NCI-H774 (cell line): ENCODE data around the gene SLC38A3.
"Not testable (repeated sequence)": the region's sequence is repeated elsewhere in the genome, so short reads cannot be mapped to it uniquely, and the experiment has no call there.

Experiments
- DNase-seq: peaks from one replicate; lab custom pipeline; 2025; lab: John Stamatoyannopoulos, UW

Gene SLC38A3

DNA sequence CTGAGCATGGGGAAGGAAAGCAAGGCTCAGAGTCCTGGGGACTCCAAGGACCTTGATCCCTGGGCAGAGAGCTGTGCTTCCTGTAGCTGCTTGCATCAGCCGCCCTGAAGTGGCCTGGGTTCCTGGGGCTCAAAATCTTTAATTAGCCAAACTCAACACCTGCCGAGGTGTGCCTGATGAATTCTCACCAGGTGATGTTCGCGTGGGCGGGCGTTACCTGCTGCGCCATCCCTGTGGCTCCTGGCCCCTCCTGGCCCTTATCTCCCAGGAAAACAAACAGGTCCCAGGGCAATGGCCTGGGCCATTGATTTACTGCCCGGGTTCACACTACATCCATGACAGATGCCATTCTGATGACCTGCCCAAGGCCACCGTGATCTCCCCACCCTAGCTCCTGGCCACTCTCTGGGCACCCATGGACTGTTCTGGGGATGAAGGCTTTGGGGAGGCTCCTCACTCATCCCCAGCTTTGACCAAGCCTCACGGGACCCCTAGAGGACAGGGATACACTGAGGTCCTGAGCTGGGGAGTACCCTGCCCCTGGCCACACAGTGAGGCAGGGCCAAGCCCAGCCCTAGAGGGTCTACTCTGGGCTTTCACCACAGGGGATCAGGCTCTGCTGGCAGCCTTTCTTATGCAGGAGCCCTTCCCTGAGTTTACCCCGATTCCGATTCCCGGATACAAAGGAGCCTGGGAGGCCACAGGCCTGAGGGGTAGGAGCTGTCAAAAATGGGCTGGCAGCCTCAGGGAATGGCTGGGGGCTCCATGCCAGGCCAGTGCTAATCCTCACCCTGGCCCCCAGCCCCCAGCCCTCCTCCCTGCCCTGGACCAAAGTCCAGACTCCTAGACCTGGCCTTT is 5.7 kb downstream of the SLC38A3 start:
- no peak for DNase-seq

DNA sequence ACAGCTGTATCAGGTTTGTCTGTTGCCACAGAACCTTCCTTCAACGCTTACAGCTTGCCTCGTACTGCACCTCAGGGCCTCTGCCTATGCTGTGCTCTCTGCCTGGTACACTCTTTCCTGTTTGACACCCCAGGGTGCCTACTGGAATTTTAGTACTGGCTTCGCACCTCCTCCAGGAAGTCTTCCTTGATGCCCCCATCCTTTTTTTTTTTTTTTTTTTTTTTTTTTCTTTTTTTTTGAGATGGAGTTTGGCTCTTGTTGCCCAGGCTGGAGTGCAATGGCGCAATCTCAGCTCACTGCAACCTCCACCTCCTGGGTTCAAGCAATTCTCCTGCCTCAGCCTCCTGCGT is 6.3 kb downstream of the SLC38A3 start:
- not testable (repeated sequence) for DNase-seq

DNA sequence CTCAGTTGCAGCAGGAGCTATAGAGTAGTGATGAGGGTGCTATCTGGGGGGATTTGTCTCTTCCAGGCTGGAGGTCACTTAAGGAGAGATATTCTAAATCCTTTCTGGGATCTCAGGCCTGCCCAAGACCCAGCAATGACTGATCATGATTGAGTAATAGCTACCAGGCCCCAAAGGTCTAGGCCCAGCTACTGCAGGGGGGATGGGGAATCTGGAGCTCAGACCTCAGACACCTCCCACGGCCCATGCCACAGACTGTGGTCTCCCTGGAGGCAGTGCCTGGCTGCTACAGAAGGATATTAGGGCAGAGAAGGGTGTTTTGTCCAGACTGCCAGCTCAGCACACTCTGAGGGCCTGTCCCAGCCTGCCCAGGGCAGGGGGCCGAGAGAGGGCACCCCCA is 6.9 kb downstream of the SLC38A3 start:
- DNase-seq, result no peak

DNA sequence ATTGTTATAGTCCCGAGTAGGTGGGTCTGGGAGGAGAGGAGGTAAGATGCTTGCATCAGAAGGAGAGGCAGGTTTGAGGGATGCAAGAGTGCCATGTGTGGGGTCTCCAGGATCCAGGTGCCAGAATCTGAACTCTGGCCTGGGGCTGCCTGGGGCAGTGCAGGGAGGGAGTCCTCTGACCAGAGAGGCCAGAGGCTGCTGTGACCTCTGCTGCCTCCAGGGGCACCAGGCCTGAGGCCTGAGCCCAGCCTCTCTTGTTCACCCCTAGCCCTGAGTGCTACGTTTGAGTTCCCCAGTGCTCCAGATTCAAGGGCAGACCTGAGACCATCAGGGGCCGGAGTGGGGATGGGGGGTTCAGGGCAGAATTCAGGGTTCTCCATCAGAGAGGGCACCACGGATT is 7.4 kb downstream of the SLC38A3 start:
- DNase-seq, result no peak

DNA sequence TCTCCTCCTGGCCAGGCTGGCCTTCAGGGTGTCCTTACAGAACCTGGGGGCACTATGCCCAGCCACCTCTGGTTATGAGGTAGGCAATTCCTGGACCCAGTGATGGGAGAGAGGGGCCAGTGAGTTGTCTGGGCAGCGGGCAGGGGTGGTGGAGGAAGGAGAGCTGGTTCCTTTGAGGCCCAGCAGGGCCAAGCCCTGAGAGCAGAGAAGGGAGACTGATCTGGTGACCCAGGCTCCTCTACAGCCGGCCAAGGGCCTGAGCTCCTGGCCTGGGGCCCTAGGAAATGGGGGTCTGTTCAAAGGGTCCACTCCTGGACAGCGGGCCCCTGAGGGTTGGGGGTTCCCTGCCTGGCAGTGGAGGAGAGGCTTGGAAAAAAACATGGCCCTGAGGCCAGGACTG is 7.9 kb downstream of the SLC38A3 start:
- no peak for DNase-seq

DNA sequence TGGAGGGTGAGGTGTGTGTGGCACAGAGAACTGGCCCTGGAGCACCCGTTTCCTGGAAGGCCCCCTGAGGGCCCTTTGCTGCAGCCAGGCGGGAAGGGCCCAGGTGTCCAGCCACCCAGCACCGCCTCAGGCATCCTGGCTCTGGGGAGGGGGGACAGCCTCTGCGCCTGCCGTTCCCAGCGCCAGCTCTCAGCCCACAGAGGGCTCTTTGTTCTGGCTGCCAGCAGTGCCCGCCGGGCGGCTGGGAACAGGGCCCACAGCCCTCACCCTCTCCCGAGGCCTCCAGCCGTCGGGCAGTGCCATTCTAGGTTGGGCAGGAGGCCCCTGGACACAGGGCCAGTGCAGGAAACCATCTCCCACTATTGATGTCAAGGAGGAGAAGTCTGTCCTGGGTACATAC is 8.3 kb downstream of the SLC38A3 start:
- DNase-seq, result no peak

DNA sequence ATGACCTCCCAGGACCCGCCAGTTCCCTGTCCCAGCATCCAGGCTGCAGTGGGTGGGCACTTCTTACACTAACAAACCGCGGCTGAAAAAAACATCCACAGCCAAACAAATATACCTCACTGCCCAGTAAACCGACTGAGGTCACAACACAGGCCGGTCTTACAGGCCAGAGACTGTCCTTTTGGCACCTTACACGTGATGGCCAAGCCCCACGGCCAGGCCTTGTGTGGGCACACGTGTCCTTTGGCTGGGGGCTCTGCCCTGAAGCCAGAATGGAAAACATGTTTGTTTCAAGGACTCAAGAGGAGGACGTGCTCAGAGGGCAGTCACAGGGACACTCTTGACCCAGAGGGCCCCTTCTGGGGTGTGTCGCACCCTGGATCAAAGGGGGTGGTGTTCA is 9.8 kb downstream of the SLC38A3 start:
- no peak for DNase-seq

DNA sequence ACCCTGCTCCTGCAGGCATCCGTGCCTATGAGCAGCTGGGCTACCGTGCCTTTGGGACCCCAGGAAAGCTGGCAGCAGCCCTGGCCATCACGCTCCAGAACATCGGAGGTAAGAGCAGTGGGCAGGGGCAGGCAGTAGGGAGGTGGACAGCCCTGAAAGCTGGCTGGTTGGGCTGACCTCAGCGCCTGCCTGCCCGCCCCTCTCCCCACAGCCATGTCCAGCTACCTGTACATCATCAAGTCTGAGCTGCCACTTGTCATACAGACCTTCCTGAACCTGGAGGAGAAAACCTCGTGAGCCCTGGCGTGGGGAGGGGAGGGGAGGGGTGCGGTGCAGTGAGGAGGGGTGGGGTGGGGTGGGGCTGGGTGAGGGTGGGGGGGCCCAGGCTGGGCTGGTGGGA is 10.5 kb downstream of the SLC38A3 start:
- no peak for DNase-seq

DNA sequence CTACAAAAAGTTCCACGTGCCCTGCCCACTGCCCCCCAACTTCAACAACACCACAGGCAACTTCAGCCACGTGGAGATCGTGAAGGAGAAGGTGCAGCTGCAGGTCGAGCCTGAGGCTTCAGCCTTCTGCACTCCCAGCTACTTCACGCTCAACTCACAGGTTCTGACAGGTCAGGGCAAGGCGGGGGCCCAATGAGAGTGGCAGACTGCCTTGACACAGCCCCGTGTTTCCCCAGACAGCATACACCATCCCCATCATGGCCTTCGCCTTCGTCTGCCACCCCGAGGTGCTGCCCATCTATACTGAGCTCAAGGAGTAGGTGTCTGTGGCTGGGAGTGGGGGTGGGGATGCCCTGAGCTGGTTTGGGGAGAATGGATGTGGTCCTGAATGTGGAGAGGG is 12.6 kb downstream of the SLC38A3 start:
- DNase-seq, result no peak

DNA sequence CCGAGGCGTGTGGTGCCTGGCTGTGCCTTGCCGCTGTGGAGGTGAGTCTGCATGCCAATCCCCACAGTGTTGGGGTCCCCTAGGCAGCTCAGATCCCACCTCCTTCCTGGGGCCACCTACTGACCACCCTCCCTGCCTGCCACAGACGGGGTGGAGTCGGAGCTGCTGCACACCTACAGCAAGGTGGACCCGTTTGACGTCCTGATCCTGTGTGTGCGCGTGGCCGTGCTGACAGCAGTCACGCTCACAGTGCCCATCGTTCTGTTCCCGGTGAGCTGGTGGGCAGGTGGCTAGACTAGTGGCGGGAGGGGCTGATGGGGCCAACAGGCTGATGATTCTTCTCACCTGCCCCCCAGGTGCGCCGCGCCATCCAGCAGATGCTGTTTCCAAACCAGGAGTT is 13.4 kb downstream of the SLC38A3 start:
- DNase-seq, result no peak

DNA sequence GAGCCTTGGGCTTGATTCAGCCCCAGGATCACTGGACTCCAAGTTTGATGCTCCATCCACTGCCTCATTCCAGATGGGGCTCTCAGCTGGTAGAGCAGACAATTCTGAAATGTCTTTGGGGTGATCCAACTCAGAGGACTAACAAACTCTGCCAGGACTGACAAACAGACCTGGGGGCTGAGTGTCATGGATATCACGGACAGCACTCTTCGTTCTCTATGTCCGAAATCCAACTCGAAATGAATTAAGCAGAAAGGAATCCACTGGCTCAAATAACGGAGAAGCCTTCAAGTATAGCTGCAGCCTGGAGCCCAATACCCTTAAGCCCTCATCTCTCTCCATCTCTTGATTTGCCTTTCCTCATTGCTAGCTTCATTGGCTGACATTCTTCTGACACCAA is 14.2 kb downstream of the SLC38A3 start:
- DNase-seq, result no peak

DNA sequence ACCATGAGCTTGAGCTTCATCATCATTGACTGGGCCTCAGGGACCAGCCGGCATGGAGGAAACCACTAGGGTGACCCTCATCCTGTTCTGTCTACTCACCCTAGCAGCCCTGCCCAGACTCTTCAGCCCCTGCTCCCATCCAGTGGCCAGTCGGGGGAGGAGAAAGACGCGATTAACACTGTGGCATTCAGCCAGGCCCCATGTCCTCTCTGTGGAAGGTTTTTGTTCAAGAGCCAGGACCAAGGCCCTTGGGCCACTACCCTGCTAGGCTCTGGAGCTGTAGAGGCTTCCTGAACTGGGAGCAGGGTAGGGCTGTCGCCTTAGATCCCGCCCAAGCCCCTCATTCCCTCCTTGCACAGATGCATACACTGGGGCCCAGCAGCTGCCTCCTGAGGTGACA is 15.0 kb downstream of the SLC38A3 start:
- no peak for DNase-seq

DNA sequence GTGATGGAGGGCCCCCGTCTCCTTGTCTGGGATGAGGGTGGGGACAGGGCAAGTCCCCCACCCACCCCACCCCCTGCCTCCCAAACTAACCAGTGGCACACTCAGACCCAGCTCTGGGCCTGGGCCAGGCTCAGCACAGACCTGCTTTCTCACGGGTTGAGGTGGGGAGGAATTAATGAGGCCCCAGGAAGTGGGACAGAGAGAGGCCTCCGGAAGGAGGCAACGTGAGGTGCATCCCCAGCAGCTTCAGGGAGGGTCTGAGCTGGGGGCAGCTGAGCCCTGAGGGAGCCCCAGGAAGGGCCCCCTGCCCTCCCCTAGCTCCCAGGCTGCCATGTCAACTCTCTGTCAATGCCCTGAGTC is 16.0 kb downstream of the SLC38A3 start:
- no peak for DNase-seq

DNA sequence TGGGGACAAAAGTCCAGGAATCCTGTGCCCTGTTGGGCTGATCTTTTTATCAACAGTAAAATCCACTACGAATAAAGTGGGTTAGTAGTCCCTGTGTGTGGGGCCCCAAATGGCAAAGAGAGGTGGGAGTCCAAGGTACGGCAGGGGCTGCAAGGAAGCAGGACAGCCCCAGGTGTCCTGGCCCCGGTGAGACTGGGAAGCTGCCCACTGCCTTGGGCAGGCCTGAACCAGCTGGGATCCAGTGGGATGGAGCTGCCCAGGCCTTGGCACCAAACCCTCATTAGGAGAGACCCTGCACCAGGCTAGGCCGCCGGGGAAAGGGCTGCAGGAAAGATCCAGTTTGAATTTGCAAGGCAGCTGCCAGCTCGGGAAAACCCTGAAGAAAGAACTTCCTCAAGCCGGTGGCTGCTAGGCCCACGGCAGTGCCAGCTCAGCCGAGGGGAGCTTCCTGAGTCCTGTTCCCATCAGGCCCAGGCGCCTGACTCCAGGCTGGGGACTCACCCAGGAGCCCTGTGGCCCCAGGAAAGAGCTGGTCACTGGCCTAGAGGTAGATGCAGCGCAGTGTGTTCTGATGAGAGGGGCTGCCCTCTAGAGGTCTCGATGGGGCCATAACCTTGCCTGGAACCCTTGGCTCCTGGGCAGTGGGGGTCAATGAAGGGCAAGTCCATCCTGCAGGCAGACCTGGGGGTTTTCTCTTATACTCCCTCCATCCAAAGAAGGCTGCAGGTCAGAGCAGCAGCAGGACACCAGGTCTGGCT is 16.5 kb downstream of the SLC38A3 start:
- DNase-seq, result no peak

DNA sequence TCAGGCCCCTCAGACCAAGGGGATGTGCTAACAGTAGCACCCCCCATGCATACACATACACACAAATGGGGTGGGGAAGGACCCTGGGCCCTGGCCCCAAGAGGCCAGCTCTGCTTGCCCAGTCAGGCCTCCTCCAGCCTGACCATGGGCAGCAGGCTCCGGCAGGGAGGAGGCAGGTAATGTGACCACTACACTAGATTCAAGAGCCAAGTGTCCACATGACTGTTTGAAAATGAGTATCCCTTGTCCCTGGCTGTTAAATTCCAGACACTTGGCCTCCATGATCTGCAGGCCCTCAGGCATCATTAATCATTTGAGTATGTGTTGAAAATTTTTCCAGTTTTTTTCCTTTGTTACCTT is 17.1 kb downstream of the SLC38A3 start:
- no peak for DNase-seq

DNA sequence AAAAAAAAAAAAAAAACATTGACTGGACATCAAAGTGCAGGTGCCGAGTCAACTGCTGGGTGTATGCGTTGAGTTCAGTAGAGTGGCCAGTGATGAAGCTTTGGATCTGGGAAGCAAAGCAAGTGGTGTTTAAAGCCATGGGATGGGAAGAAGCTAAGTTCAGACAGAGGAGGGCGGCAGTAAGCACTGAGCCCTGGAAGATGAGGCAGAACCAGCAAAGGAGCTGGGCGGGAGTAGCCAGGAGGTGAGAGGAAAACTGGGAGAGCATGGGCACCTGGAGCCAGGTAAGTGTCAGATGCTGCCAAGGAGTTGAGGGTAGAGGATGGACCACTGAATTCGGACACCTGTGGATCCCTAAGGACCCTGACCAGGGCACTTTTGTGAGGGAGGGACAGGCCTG is 19.6 kb downstream of the SLC38A3 start:
- no peak for DNase-seq

DNA sequence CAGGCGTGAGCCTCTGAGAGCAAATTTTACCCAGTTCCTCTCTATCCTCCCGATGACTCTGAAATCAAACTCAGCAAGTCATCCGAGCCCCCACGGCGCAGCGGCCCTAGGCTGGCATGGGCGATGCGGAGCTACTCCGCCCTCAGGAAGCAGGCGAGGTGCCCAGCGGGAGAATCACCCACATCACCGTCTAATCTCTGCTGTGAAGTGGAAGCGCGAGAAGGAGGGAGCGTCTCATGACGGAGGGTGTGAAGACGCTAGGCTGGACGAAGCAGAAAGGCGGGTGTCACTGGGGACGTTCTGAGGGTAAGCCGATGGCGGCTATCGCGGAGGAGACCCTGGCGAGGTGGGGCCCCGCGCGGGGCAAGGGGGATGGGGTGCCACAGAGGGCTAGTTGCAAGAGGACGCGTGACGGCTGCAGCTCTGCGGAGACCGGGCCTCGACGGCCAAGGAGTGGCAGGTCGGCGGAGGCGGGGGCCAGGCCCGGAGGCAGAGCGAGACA is 21.9 kb downstream of the SLC38A3 start:
- DNase-seq, result no peak

DNA sequence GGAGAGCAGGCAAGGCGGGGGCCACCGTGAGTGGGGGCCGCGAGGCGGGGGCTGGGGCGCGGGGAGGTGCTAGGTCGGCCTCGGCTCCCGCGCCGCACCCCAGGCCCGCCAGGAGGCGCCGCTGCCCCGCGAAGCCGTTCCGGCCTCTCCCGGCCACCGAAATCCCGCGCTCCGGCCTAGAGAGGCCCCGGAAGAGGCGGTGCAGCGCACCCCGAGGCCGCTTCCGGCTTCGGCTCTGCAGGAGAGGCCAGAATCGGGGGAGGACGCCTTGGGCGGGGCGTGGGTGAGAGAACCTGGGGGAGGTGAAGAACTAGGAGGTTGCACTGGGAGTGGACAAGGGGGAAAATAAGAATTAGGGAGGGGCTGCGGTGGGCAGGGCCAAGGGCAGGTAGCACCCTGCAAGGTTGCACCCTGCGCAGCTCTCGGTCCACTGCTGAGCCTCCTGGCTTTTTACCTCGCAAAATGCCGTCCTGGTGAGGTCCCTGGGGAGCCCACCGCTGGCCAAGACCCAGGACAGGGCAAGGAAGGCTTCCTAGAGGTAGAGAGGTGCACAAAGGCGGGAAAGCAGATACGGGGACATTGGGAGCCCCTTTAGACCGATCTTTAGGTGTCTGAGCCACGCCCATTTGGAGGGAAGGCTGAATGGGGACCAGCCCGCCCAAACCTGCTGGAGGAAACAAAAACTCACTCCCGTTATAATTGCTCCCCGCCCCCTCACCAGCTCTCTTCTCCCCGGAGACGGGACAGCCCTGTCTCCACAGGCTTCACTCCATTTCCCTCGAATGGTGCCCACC is 22.5 kb downstream of the SLC38A3 start:
- DNase-seq, result peak; percentile 84

DNA sequence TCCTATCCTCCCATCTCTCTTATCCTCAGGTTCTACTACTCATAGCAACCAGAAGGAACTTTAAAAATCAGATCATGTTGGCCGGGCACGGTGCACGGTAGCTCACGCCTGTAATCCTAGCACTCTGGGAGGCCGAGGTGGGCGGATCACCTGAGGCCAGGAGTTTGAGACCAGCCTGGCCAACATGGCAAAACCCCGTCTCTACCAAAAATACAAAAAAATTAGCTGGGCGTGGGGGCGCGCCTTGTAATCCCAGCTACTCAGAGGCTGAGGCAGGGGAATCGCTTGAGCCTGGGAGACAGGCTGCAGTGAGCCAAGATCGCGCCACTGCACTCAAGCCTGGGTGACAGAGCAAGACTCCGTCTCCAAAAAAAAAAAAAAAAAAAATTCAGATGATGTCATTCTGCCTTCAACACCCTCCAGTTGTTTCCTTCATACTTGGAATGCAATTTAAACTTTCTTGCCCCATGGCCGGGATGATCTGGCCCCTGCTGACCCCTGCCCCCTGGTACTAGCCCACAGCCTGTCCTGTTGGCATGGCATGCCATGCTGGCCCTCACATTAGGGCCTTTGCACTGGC is 23.2 kb downstream of the SLC38A3 start:
- DNase-seq, result not testable (repeated sequence)

DNA sequence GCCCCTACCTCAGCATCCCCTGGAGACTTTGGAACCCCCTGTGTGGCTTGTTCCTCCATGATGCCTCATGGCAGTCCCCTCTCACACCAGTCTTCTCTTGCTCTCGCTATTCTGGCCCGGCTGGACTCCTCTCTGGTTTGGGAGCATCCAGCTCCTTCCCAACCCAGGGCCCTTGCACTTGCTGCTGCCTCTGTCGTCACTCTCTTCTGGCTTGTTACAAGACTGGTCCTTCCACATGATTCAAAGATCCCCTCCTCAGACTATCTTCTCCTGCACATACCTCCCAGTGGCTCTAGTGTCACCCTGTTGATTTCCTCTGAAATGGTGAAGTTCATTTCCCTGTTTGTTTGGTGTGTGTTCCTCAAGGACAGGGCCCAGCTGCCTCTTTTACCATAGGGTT is 24.4 kb downstream of the SLC38A3 start:
- DNase-seq, result no peak

DNA sequence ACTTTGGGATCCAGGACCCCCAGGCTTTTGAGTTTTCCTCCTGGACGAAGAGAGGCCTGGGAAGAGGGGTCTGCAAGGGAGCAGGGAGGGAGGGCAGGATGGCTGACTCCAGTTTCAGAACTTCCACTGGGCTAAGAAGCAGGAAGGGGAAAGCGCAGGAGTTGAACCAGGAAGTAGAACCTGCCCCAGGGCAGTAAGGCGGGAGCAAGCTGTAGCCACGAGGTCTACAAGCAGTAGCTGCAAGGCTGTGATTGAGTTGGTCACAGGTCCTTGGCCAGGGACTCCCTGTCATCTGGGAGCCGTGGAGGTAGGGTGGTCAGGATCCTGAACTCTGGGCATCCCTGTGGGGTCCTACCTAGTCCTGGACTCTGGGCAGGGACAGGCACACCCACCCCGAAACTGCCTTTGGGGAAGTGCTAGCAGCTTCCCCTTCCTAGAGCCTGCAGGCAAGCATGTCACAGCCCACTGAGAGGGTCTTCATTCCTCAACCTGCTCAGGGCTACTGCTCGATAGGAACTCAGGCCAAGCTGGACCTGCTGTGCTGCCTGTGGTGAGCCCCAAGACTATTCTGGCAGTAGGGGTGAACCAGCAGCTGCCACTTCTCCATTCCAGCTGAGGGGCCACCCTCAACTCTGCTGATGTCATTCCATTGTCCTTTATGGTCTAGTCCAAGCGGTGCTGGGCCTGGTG is 25.2 kb downstream of the SLC38A3 start:
- DNase-seq, result no peak

DNA sequence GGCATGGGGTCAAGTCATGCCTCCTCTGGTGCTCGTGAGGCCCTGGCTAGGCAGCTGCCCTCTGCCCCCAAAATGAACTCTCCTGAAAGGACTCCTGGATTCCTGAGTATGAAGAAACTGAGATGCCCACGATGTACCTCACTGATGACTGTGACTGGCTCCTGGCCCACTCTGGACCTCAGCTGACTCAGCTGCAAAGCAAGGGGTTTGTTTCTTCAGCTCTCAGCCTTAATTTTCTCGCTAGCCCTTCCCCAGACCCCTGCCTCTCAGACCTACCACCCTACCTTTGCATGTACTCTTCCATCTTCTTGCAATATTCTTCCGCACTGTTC is 25.7 kb downstream of the SLC38A3 start:
- no peak for DNase-seq
